H1 (cell line): ENCODE measurements around the gene SLC7A7. TPM values are rescaled to one million over a fixed set of nuclear protein-coding genes. Genes with fewer than 3 reads are reported as not detected.
"Not testable (repeated sequence)": the region's sequence is repeated elsewhere in the genome, so short reads cannot be mapped to it uniquely, and the experiment has no call there.

Experiments used
- CTCF ChIA-PET: fragments of 300-600 bp; sonication (Branson Sonifier 250); formaldehyde crosslinking; loops from one replicate; lab custom pipeline; 2021; ENCODE audit not compliant: partially characterized antibody; lab: Charles Lee
- POLR2A ChIA-PET: fragments of 300-600 bp; sonication (Branson Sonifier 250); formaldehyde crosslinking; loops from one replicate; lab custom pipeline; 2021; ENCODE audit warnings: inconsistent platforms; ENCODE audit not compliant: partially characterized antibody; lab: Charles Lee
- DNase-seq, 2 experiments: peaks; one replicate each; pipeline versions ENCODE4 v3.0.0 to v3.0.0-alpha.2; 2010 to 2022; ENCODE audit warnings: low spot score in 2 of 2, low read depth in 1 of 2, mixed read lengths in 1 of 2
- FAIRE-seq: peaks from 2 replicates; lab custom pipeline; 2011; peaks lifted over from hg19 to GRCh38; lab: Jason Lieb, UNC
- H2AFZ ChIP-seq: 2 replicates; pipeline ENCODE4 v1.8.1; 2012; ENCODE audit warnings: low read length, inconsistent platforms
- H2AK5ac ChIP-seq: 2 replicates; pipeline ENCODE4 v1.6.1; 2013; ENCODE audit warnings: low read depth, low read length
- H2BK120ac ChIP-seq: replicated peaks from 2 replicates; pipeline ENCODE3; 2013; ENCODE audit warnings: low read depth, low read length, inconsistent platforms
- H2BK12ac ChIP-seq: 2 replicates; pipeline ENCODE4 v1.6.1; 2013; ENCODE audit warnings: low read depth, low read length
- H2BK15ac ChIP-seq: 2 replicates; pipeline ENCODE4 v1.6.1; 2013; ENCODE audit warnings: low read length
- H2BK20ac ChIP-seq: 2 replicates; pipeline ENCODE4 v1.6.1; 2013; ENCODE audit warnings: low read length
- H2BK5ac ChIP-seq: 2 replicates; pipeline ENCODE4 v1.6.1; 2013; ENCODE audit warnings: low read depth, low read length
- H3K14ac ChIP-seq: 2 replicates; pipeline ENCODE4 v1.6.1; 2013; ENCODE audit warnings: inconsistent platforms; ENCODE audit not compliant: insufficient read length
- H3K18ac ChIP-seq: 2 replicates; pipeline ENCODE4 v1.6.1; 2013; ENCODE audit warnings: low read length; ENCODE audit errors: extremely low read depth
- H3K23ac ChIP-seq: 2 replicates; pipeline ENCODE4 v1.6.1; 2013; ENCODE audit warnings: inconsistent platforms; ENCODE audit not compliant: insufficient read length
- H3K23me2 ChIP-seq: 2 replicates; pipeline ENCODE4 v1.6.1; 2013; ENCODE audit warnings: low read depth, low read length
- H3K27ac ChIP-seq: 2 replicates; pipeline ENCODE4 v1.6.1; 2011; ENCODE audit warnings: low read depth, low read length, inconsistent platforms
- H3K27me3 ChIP-seq, 4 experiments: replicated peaks in 1 of 4; 1 replicate in 1 of 4; 2 replicates in 3 of 4; pipeline versions ENCODE4 v1.6.1 to v1.8.1; 2011 to 2013; ENCODE audit warnings: low read length in 3 of 4, mild to moderate bottlenecking in 3 of 4, inconsistent platforms in 2 of 4, mixed read lengths in 2 of 4, moderate library complexity in 1 of 4; ENCODE audit not compliant: control insufficient read depth in 3 of 4, insufficient read depth in 3 of 4; ENCODE audit errors: extremely low read depth in 1 of 4
- H3K36me3 ChIP-seq, 4 experiments: 2 replicates each; pipeline versions ENCODE4 v1.6.1 to v1.8.1; 2011 to 2013; ENCODE audit warnings: mild to moderate bottlenecking in 4 of 4, low read length in 3 of 4, moderate library complexity in 2 of 4, control low read depth in 1 of 4, inconsistent platforms in 1 of 4; ENCODE audit not compliant: insufficient read depth in 4 of 4, control insufficient read depth in 2 of 4
- H3K4ac ChIP-seq: replicated peaks from 2 replicates; pipeline ENCODE3; 2013; ENCODE audit warnings: low read length, low read depth, mixed read lengths, inconsistent platforms; ENCODE audit not compliant: insufficient read length
- H3K4me1 ChIP-seq, 4 experiments: replicated peaks in 1 of 4; 1 replicate in 1 of 4; 2 replicates in 3 of 4; pipeline versions ENCODE4 v1.6.1 to v1.8.1; 2011 to 2013; ENCODE audit warnings: low read length in 3 of 4, inconsistent platforms in 2 of 4, mixed read lengths in 1 of 4; ENCODE audit not compliant: insufficient read depth in 4 of 4, control insufficient read depth in 3 of 4
- H3K4me2 ChIP-seq, 2 experiments: 2 replicates each; pipeline versions ENCODE4 v1.6.1 to v1.8.1; 2011 to 2013; ENCODE audit warnings: low read depth in 2 of 2, low read length in 2 of 2, control low read depth in 1 of 2, inconsistent platforms in 1 of 2, mild to moderate bottlenecking in 1 of 2; ENCODE audit not compliant: insufficient read depth in 1 of 2
- H3K4me3 ChIP-seq, 4 experiments: fragments of 200-600, 300-600 bp in 1 of 4; sonication (generic), shearing (Covaris generic), sonication (Bioruptor Twin) in 1 of 4; 2 replicates each; pipeline versions ENCODE4 v1.5.1 to v1.8.1; 2011 to 2016; ENCODE audit warnings: low read length in 4 of 4, low read depth in 3 of 4, control low read depth in 2 of 4, inconsistent platforms in 2 of 4, mild to moderate bottlenecking in 2 of 4, mixed read lengths in 1 of 4, moderate library complexity in 1 of 4; ENCODE audit not compliant: insufficient read depth in 2 of 4; ENCODE audit errors: extremely low read depth in 1 of 4
- H3K56ac ChIP-seq: replicated peaks from 2 replicates; pipeline ENCODE3; 2013; ENCODE audit warnings: low read depth, mild to moderate bottlenecking, mixed read lengths, low read length, inconsistent platforms; ENCODE audit not compliant: insufficient read length
- H3K79me1 ChIP-seq: 2 replicates; pipeline ENCODE4 v1.6.1; 2013; ENCODE audit warnings: low read depth, low read length, control low read depth
- H3K79me2 ChIP-seq, 2 experiments: 2 replicates each; pipeline versions ENCODE4 v1.6.1 to v1.8.1; 2012 to 2013; ENCODE audit warnings: low read length in 2 of 2, mild to moderate bottlenecking in 2 of 2, inconsistent platforms in 1 of 2; ENCODE audit not compliant: insufficient read depth in 2 of 2, control insufficient read depth in 1 of 2
- H3K9ac ChIP-seq, 4 experiments: replicated peaks in 1 of 4; 1 replicate in 1 of 4; 2 replicates in 3 of 4; pipeline versions ENCODE4 v1.6.1 to v1.8.1; 2011 to 2013; ENCODE audit warnings: low read depth in 3 of 4, low read length in 3 of 4, control low read depth in 2 of 4, mild to moderate bottlenecking in 2 of 4, moderate library complexity in 2 of 4, inconsistent platforms in 1 of 4; ENCODE audit errors: extremely low read depth in 1 of 4
- H3K9me3 ChIP-seq, 2 experiments: 2 replicates each; pipeline versions ENCODE4 v1.6.1 to v1.8.1; 2012 to 2013; ENCODE audit warnings: mild to moderate bottlenecking in 2 of 2, moderate library complexity in 2 of 2, control low read depth in 1 of 2, inconsistent platforms in 1 of 2, low read depth in 1 of 2, low read length in 1 of 2, mixed read lengths in 1 of 2; ENCODE audit not compliant: insufficient read depth in 2 of 2
- H4K20me1 ChIP-seq, 2 experiments: replicated peaks in 1 of 2; 2 replicates each; pipeline versions ENCODE3 to v1.8.1; 2011 to 2013; ENCODE audit warnings: inconsistent platforms in 2 of 2, low read length in 2 of 2, mild to moderate bottlenecking in 1 of 2; ENCODE audit not compliant: insufficient read depth in 2 of 2, control insufficient read depth in 1 of 2
- H4K5ac ChIP-seq: 2 replicates; pipeline ENCODE4 v1.6.1; 2013; ENCODE audit warnings: low read length, low read depth, mixed read lengths, inconsistent platforms; ENCODE audit not compliant: insufficient read length
- H4K8ac ChIP-seq: 2 replicates; pipeline ENCODE4 v1.8.0; 2013; ENCODE audit warnings: mild to moderate bottlenecking, moderate library complexity, low read length, inconsistent platforms; ENCODE audit not compliant: insufficient read depth; ENCODE audit errors: extremely low read depth
- H4K91ac ChIP-seq: replicated peaks from 2 replicates; pipeline ENCODE3; 2013; ENCODE audit warnings: low read length, mixed read lengths, inconsistent platforms; ENCODE audit not compliant: insufficient read length
- CEBPB ChIP-seq: IDR thresholded peaks from 2 replicates; pipeline ENCODE4 v1.6.1; 2012; ENCODE audit warnings: low read depth, low read length
- whole genome bisulfite sequencing, 2 experiments: shearing (Covaris generic) in 1 of 2; methylation state at CpG; one replicate each; pipeline versions ENCODE4 v1.1.6 to v1.1.7; 2013 to 2015; ENCODE audit warnings: low lambda C conversion rate in 2 of 2, mixed read lengths in 2 of 2, inconsistent platforms in 1 of 2, low coverage in 1 of 2, missing lambda C conversion rate in 1 of 2; ENCODE audit not compliant: insufficient replicate concordance in 2 of 2, insufficient coverage in 1 of 2, insufficient read length in 1 of 2; ENCODE audit errors: extremely low coverage in 1 of 2, missing lambda C conversion rate in 1 of 2; 5-methylcytosine and 5-hydroxymethylcytosine counted together
- polyA plus RNA-seq, 7 experiments: library from polyadenylated mRNA; depleted of rRNA in 3 of 7; stranded (reverse) in 5 of 7; unstranded in 2 of 7; fragments of >200 nt in 5 of 7; fragments of 200-250 nt in 2 of 7; gene quantifications; 1 replicate in 5 of 7; 2 replicates in 1 of 7; 4 replicates in 1 of 7; pipeline versions ENCODE4 v1.2.1 to v1.2.3, GENCODE V29; 2011 to 2013; ENCODE audit warnings: missing spikeins in 2 of 7, mixed read lengths in 2 of 7
- total RNA-seq: library from RNA; stranded (reverse); fragmentation: NEBNext Ultra II Directional; extraction: Animal tissue kit (Norgen Biotek cat#: 25700); gene quantifications from 2 replicates; pipeline ENCODE4 v1.2.1, GENCODE V29; 2021

Gene SLC7A7
- total and polyA plus RNA-seq, 2 of the 8 experiments (the other 6 are each of a cell fraction or from before 2014, with no cell fraction given): 5.8 to 14.9 TPM

GRCh38 chr14:22761734-22762133, 53.5 kb downstream of the SLC7A7 start (continued):
- no peak for TF ChIP-seq CEBPB

DNA sequence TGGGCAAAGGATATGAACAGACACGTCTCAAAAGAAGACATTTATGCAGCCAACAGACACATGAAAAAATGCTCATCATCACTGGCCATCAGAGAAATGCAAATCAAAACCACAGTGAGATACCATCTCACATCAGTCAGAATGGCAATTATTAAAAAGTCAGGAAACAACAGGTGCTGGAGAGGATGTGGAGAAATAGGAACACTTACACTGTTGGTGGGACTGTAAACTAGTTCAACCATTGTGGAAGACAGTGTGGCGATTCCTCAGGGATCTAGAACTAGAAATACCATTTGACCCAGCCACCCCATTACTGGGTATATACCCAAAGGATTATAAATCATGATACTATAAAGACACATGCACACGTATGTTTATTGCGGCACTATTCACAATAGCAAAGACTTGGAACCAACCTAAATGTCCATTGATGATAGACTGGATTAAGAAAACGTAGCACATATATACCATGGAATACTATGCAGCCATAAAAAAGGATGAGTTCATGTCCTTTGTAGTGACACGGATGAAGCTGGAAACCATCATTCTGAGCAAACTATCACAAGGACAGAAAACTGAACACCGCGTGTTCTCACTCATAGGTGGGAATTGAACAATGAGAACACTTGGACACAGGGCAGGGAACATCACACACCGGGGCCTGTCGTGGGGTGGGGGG, 57.1 kb downstream of the SLC7A7 start:
- CTCF ChIA-PET: interaction anchor here (0.9 kb wide), 1 partner anchor 99 kb away, joined by 3 read pairs; no protein-coding TSS in a partner anchor
- POLR2A ChIA-PET: not testable (repeated sequence)

More for the DNA sequence above, 57.1 kb downstream of the SLC7A7 start:
- H4K20me1 ChIP-seq, H2AK5ac ChIP-seq, H3K4me3 ChIP-seq, H2BK12ac ChIP-seq, H3K27ac ChIP-seq, H2AFZ ChIP-seq, H3K4me2 ChIP-seq, H3K79me2 ChIP-seq, FAIRE-seq, H3K18ac ChIP-seq, H3K36me3 ChIP-seq, H3K9me3 ChIP-seq, H3K23ac ChIP-seq, DNase-seq, H3K14ac ChIP-seq, H3K23me2 ChIP-seq, H4K8ac ChIP-seq, H3K56ac ChIP-seq, H2BK15ac ChIP-seq, H3K79me1 ChIP-seq, H4K91ac ChIP-seq, H3K27me3 ChIP-seq, H3K4ac ChIP-seq, H3K4me1 ChIP-seq, H3K9ac ChIP-seq, H4K5ac ChIP-seq, H2BK20ac ChIP-seq, H2BK120ac ChIP-seq, H2BK5ac ChIP-seq: not testable (repeated sequence)
- WGBS, 2 experiments: 81% methylated on average over 10 of the region's 10 CpGs; no CpG with 5 or more reads in 1 of the 2 experiments
